Breast epithelium (tissue), 4 donors: ENCODE results near the gene PTRH2. TPM values are rescaled to one million over a fixed set of nuclear protein-coding genes. Genes with fewer than 3 reads are reported as not detected.

Experiments used
- DNase-seq, 2 donors: peaks; one replicate each; pipeline ENCODE4 v3.0.0-alpha.2; 2019; ENCODE audit warnings: low spot score in 2 of 2
- H3K27ac ChIP-seq, 2 donors: fragments of 200-600 bp; sonication (generic) in 1 of 2; one replicate each; pipeline ENCODE4 v1.5.1; 2016 to 2019; ENCODE audit warnings: mild to moderate bottlenecking in 1 of 2
- H3K27me3 ChIP-seq, 2 donors: fragments of 200-600 bp; sonication (generic) in 1 of 2; one replicate each; pipeline versions ENCODE4 v1.5.1 to v1.6.0; 2017 to 2019; ENCODE audit warnings: control low read depth in 1 of 2, mild to moderate bottlenecking in 1 of 2
- H3K36me3 ChIP-seq: fragments of 200-600 bp; one replicate; pipeline ENCODE4 v1.5.1; 2019
- H3K4me1 ChIP-seq, 2 donors: fragments of 200-600 bp; sonication (generic); one replicate each; pipeline ENCODE4 v1.5.1; 2016 to 2019; ENCODE audit warnings: control low read depth in 1 of 2
- H3K4me3 ChIP-seq, 3 donors: fragments of 200-600 bp; sonication (generic); 1 replicate in 2 of 3; 2 replicates in 1 of 3; pipeline ENCODE4 v1.5.1; 2016 to 2019; ENCODE audit warnings: mild to moderate bottlenecking in 3 of 3, moderate library complexity in 2 of 3
- H3K9me3 ChIP-seq, 2 donors: fragments of 200-600 bp; sonication (generic) in 1 of 2; one replicate each; pipeline ENCODE4 v1.5.1; 2016 to 2019; ENCODE audit warnings: control low read depth in 1 of 2
- POLR2A ChIP-seq: fragments of 450-650 bp; IDR thresholded peaks from one replicate; pipeline ENCODE4 v1.6.1; 2016; ENCODE audit warnings: antibody characterized with exemption, mild to moderate bottlenecking, moderate library complexity
- POLR2AphosphoS5 ChIP-seq, 3 donors: sonication (generic); formaldehyde crosslinking; IDR thresholded peaks; one replicate each; pipeline ENCODE4 v1.6.1; 2017; ENCODE audit warnings: antibody characterized with exemption in 3 of 3
- intact Hi-C: fragments of 100-400 bp; cut with DNase I; formaldehyde crosslinking; loops from one replicate; pipeline ENCODE4 v1.15.1; 2023; ENCODE audit warnings: low total_unique reads
- total RNA-seq, 3 donors: library from RNA; depleted of rRNA; stranded (reverse); fragments of >200 nt; gene quantifications; one replicate each; pipeline ENCODE4 v1.1.0, GENCODE V29; 2016
- TF ChIP-seq, protein P1 (sequence below), 3 donors: fragments of 450-650 bp; IDR thresholded peaks; one replicate each; pipeline ENCODE4 v1.5.1; 2016 to 2017; ENCODE audit warnings: antibody characterized with exemption in 3 of 3, mild to moderate bottlenecking in 3 of 3, moderate library complexity in 3 of 3

The PTRH2 gene
- total RNA-seq, 3 donors from 2014 or later, result 21.0 to 27.7 (median 26.5) TPM

DNA sequence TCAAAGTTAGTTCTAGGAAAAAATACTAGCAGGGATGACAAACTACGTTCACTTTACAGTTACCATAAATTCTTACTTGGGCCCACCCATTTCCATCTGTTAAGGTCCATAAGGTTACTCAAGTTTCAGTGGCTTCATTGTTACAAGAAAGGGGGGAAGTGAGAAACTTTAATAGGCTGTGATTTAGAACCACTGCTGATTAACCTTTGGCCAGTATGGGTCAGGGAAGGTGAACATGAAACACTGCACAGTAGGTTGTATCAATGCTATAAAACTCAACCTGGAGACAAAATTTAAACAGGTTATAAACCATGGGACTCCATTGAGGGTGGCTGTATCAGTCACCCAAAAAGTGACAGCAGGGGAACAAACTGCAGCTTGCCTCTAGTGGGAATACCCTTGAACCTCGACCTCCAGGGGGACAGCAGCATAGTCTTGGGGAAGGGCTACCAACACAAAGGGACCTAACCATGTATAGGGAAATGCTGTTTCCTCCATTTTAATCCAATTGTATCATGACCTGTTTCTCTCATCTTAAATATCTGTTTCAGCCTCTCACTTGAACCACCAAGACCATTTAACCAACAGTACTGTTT, 10.4 kb downstream of the PTRH2 start:
- H3K27ac ChIP-seq, result no peak overlapping the region
- DNase-seq, result no peak
- no peaks in the 10 kb centered on the region for H3K36me3 ChIP-seq
- no peak overlapping the region for H3K4me3 ChIP-seq
- TF ChIP-seq POLR2AphosphoS5 (IDR thresholded peaks at IDR 0.05), result no peak
- no peak for TF ChIP-seq POLR2A
- TF ChIP-seq, protein P1, sequence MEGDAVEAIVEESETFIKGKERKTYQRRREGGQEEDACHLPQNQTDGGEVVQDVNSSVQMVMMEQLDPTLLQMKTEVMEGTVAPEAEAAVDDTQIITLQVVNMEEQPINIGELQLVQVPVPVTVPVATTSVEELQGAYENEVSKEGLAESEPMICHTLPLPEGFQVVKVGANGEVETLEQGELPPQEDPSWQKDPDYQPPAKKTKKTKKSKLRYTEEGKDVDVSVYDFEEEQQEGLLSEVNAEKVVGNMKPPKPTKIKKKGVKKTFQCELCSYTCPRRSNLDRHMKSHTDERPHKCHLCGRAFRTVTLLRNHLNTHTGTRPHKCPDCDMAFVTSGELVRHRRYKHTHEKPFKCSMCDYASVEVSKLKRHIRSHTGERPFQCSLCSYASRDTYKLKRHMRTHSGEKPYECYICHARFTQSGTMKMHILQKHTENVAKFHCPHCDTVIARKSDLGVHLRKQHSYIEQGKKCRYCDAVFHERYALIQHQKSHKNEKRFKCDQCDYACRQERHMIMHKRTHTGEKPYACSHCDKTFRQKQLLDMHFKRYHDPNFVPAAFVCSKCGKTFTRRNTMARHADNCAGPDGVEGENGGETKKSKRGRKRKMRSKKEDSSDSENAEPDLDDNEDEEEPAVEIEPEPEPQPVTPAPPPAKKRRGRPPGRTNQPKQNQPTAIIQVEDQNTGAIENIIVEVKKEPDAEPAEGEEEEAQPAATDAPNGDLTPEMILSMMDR (IDR thresholded peaks at IDR 0.05), result no peak
- intact Hi-C loops, result no loop called here
- H3K9me3 ChIP-seq, result no peaks in the 10 kb centered on the region
- H3K4me1 ChIP-seq, result no peaks in the 10 kb centered on the region
- no peaks in the 10 kb centered on the region for H3K27me3 ChIP-seq

DNA sequence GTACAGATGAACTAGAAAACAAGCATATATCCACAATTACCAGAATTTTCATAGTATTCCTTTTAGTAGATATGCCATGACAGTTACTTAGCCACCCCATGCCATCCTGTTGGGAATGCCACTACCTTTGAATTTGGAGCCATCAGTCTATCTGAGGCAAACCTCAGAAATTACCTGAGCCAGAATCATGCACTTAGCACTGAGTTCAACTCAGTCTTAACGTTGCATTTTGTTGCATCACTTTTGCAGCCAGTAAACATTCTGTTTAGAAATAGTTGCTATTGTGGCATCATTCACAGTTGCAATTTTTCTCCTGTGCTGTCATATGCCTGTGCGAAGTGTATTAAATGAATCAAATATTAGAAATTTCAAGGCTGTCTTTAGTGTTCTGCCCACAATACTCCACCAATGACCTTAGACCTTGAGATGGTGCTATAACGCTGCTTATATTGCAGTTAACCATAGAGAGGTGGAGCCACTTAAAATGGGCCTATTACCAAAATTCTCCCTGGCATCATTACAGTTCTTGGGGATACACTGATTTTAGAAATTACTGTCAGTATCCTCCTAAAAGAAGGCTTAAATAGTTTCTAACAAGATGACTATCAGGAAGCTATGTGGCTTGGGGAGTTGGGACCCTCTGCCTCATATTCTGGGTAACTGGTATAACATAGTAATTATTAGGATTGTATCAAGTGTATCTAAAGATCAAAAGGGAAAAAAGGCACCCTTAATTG, 11.1 kb downstream of the PTRH2 start:
- no peaks in the 10 kb centered on the region for H3K36me3 ChIP-seq
- intact Hi-C loops, result no loop called here
- DNase-seq, result no peak
- H3K4me3 ChIP-seq, result no peak overlapping the region
- no peaks in the 10 kb centered on the region for H3K27me3 ChIP-seq
- H3K4me1 ChIP-seq, result no peaks in the 10 kb centered on the region
- no peak overlapping the region for H3K27ac ChIP-seq
- H3K9me3 ChIP-seq, result no peaks in the 10 kb centered on the region
- TF ChIP-seq, protein P1 (IDR thresholded peaks at IDR 0.05), result no peak
- TF ChIP-seq POLR2AphosphoS5 (IDR thresholded peaks at IDR 0.05) (no peak), POLR2A (no peak)

DNA sequence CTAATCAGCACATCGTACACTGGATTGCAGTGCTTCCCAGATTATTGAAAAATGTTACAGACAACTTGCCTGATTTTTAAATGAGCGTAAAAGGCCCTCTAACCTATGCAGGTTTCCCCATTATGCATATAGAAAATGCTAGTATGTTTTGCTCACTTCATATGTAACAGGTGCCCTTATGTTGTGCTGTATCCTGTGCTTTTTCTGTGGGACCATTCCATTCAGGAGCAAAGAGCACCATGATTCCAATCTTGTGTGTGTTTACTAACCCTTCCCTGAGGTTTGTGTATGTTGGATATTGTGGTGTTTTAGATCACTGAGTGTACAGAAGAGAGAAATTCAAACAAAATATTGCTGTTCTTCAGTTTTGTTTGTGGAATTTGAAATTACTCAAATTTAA, 12.9 kb downstream of the PTRH2 start:
- H3K9me3 ChIP-seq, result no peaks in the 10 kb centered on the region
- H3K27ac ChIP-seq, result no peak overlapping the region
- TF ChIP-seq, protein P1 (IDR thresholded peaks at IDR 0.05), result no peak
- TF ChIP-seq POLR2A (no peak), POLR2AphosphoS5 (IDR thresholded peaks at IDR 0.05) (no peak)
- intact Hi-C loops, result no loop called here
- no peak overlapping the region for H3K4me3 ChIP-seq
- no peaks in the 10 kb centered on the region for H3K36me3 ChIP-seq
- H3K27me3 ChIP-seq, result no peaks in the 10 kb centered on the region
- no peak for DNase-seq
- no peaks in the 10 kb centered on the region for H3K4me1 ChIP-seq

DNA sequence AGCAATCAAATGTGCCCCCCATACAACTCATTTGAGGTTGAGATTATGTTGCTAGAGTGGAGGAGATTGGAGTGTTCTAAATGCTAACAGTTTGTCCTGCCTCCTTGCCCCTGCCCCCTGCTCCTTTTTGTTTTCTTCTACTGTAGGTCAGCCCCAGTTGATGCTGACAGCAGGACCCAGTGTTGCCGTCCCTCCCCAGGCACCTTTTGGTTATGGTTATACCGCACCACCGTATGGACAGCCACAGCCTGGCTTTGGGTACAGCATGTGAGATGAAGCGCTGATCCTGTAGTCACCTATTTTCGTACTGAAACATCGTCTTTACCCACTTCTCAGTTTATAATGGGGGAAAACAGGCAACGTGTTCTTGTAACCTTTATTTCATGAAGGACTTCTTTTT, 13.6 kb downstream of the PTRH2 start:
- intact Hi-C loops, result no loop called here
- H3K4me1 ChIP-seq, result no peaks in the 10 kb centered on the region
- H3K27ac ChIP-seq, result no peak overlapping the region
- TF ChIP-seq POLR2A, result no peak
- TF ChIP-seq, protein P1 (IDR thresholded peaks at IDR 0.05), result no peak
- no peaks in the 10 kb centered on the region for H3K36me3 ChIP-seq
- no peak overlapping the region for H3K4me3 ChIP-seq
- no peaks in the 10 kb centered on the region for H3K27me3 ChIP-seq
- H3K9me3 ChIP-seq, result no peaks in the 10 kb centered on the region
- DNase-seq, result no peak

DNA sequence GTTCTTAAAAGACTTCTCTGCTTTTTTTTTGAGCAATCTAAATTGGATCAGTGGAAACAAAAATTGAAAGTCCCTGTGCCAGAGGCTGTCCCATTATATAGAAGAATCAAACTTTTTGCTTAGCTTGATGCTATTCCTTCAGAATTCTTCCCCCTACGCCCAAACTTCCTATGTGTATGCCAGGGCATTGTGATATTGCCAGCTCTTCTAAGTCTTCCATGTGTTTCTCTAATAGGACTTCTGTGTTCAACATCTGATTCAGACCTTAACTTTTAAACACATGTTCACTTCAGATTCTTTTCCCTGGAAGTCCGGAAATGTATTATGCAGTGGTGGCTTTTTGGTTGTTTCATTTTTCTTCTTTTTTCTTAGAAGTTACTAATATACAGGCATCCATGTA, 18.7 kb downstream of the PTRH2 start:
- H3K4me3 ChIP-seq, result no peak overlapping the region
- no peaks in the 10 kb centered on the region for H3K9me3 ChIP-seq
- no peak overlapping the region for H3K27ac ChIP-seq
- H3K27me3 ChIP-seq, result no peaks in the 10 kb centered on the region
- intact Hi-C loops, result no loop called here
- no peak for TF ChIP-seq POLR2A
- TF ChIP-seq POLR2AphosphoS5 (IDR thresholded peaks at IDR 0.05), result no peak
- TF ChIP-seq, protein P1 (IDR thresholded peaks at IDR 0.05), result no peak
- no peak for DNase-seq
- H3K4me1 ChIP-seq, result no peaks in the 10 kb centered on the region
- H3K36me3 ChIP-seq, result peaks cover 8% of the 10 kb centered on the region
